GM19099 (cell line): ENCODE measurements around the gene MNAT1.

Source experiments
- POLR2A ChIP-seq: IDR thresholded peaks from 3 replicates; pipeline ENCODE4 v1.6.1; 2011; ENCODE audit warnings: low read depth; ENCODE audit not compliant: insufficient read length; ENCODE audit errors: extremely low read depth

The MNAT1 gene

DNA sequence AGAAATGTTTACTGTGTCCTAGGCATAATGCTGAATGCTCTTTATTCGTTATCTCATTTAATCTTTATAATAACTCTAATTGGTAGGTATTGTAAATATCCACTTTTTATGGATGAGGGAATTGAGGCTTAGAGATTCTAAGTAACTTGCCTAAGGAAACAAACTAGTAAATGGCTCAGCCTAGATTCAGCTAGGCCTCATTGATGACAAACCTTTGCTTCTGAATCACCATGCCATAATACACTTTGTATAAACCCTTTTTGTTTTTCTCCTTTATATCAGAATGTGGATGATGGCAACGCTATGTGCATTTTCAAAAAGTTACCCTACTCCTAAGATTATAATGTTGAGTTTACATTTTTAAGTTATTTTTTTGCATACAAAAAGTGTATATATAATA, 34.0 kb downstream of the MNAT1 start:
- no peak for TF ChIP-seq POLR2A

DNA sequence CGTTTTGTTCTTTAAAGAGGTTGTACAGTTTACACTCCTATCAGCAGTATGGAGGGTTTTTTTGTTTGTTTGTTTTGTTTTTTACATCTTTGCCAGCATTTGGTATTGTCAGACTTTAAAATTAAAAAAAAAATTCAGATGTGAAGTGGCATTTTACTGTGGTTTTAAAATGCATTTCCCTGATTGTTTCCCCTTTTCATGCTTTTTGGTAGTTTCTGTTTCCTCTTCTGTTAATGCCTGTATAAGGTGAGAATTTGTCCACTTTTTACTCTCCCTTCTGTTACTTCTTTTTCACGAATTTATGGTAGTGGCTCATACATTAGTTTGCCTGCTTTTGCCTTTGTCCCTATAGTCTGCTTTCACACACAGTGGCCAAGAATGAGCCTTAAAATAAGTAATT, 36.6 kb downstream of the MNAT1 start:
- no peak for TF ChIP-seq POLR2A

DNA sequence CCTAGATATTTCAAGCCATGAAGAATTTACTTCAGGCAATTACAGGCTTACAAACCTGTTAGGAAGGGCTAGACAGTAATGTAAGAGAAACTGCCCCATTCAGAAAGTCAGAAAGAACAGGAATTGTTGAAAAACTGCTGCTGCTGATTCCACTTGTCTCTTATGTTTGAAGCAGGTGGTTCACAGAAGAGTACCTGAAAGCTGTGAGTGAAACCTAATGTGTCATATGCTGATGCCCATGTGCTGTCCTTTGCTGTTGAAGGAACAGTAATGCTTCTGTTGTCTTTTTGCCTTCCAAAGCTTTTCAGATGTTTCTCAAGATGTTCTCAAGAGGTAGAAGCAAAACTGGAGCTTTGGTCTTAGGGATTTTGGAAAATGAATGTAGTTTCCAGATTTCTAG, 39.0 kb downstream of the MNAT1 start:
- no peak for TF ChIP-seq POLR2A

DNA sequence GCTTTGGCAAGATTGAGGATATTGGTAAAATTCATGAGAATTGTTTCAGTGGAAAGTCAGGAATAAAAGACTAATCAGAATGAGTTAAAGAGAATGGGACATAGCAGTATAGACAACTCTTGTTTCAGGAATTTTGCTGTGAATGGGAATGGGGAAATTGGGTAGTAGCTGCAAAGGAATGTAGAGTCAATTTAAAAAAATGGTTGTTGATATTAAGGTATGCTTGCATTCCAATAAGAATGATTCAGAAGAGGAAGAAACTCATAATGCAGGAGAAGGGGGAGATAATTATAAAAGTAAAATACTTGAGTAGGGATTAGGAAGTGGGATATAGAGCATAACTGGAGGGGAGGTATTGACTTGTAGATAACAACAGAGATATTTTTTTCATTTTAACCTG, 40.7 kb downstream of the MNAT1 start:
- TF ChIP-seq POLR2A: no peak

DNA sequence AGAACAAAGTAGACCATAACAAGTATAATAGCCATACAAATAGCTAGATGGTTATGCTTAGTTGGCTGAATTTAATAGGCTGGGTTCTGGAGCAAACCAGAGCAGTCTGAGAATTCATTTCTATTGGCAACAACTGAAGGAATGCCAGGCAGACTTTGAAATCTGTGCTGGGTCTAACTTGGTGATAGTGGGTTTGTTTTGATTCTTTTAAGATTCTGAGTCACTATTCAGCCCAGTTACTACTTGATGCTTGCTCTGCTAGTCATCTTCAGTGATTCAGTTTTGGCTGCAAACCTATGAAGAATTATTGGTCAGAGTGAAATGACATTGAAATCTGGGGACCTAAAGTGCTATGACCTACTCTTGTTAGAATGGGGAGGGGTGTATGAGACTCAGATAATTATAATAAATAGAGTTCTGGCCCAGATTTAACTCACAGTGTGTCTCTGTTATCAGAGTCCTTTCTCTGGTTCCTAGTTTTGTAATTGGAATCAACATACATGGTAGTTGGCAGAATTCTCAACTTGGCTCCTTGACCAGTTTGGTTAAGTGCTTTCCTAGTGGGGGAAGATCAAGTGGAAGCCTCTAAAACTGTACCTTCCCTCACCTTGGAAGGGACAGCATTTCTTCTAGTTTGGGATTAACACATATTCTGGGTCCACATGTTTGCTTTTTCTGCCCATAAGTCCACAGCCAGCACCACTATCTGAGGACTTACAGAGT, 43.5 kb downstream of the MNAT1 start:
- TF ChIP-seq POLR2A: no peak

DNA sequence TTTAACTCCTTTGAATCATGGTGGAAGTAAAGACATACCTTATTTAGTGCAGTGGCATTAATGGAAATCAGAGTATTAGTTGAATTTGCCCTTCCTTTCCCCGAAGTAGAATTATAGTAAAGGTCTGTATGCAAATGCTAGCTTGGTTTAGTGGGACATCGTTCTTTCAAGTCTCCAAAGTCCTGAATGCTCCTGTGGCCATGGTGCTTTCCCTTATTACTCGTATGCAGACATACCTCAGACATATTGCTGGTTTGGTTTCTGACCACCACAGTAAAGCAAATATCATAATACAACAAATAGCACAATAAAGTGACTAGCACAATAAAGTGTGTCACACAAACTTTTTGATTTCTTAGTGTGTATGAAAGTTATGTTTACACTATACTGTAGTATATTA, 52.3 kb downstream of the MNAT1 start:
- no peak for TF ChIP-seq POLR2A

DNA sequence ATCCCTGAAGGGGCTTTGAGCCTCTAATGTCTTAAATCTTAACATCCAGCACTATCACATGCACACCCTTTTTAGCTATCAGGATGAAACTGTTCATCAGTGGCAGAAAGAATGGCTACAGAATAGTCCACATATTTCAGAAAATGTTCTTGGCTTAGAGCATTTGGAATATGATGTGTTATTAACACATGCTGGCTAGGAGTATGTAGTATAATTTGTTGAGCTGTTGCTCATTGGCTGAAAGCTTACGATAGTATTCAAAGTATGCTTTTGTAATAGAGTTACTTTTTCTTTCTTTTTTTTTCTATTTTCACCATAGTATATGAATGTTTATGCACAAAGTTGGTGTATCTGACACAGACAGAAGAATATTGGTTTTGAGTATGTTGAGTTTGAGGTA, 55.1 kb downstream of the MNAT1 start:
- TF ChIP-seq POLR2A: no peak

DNA sequence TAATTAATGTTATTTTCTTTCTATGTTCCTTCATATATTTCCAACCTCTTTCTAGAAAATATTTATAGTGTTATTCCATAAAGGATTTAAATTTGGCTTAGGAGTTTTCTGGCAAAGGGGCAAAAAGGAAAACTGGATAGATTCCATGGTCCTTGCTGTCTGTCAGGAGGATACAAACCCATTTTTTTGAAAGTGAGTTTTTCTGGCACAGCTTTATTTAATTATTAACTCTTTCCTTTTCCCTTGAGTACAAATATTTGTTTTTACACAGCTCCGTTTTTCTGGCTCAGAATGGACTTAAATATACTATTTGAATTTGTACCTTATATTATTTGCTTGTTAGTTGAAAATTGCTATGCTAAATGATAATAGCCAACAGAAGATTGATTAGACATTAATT, 56.3 kb downstream of the MNAT1 start:
- no peak for TF ChIP-seq POLR2A

DNA sequence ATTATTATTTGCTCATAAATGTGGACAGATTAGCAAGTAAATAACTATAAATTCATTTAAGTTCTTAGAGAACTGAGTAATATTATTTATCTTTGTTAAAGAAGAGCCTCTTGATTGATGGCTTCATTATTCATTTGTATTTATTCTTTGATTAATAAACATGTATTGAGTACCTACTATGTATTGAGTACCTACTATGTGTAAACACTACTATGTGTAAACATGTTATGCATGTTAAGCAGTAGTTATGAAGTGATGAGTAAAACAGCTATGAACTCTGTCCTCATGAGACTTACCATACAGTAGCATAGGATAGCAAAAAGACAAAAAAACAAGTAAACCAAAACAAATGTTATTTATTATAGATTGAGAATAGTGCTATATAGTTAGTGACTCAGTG, 61.9 kb downstream of the MNAT1 start:
- TF ChIP-seq POLR2A: no peak

DNA sequence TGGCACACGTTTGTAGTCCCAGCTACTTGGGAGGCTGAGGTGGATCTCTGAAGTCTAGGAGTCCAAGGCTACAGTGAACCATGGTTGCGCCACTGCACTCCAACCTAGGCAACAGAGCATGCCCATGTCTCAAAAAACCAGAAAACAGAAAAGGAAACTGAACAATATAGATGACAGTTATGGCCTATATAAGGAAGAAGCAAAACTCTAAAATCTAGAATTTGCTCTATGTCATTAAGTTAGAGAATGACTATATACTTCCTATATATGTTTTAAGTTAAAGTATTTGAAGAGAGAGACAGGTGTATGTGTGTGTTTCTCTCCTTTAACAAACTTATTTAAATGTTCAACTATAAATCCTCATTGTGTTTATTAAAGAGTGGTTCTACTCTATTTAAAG, 65.8 kb downstream of the MNAT1 start:
- no peak for TF ChIP-seq POLR2A

DNA sequence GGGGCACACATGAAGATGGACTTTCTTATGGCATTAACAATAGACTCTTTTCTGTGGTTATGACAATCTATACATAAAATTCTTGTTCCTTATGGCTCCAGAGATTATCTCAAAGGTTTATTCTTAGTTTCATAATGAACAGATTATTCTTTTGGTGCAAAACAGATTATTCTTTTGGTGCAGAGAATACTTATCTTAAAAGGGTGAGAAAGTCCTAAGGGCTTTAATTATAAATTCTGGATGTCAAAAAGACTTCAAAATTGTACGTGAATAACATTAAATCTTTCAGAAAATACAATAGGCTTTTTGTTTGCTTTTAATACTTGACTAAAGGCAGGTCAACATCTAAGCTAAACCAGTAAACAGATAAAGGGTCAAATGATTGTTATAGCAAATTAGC, 69.3 kb downstream of the MNAT1 start:
- no peak for TF ChIP-seq POLR2A

DNA sequence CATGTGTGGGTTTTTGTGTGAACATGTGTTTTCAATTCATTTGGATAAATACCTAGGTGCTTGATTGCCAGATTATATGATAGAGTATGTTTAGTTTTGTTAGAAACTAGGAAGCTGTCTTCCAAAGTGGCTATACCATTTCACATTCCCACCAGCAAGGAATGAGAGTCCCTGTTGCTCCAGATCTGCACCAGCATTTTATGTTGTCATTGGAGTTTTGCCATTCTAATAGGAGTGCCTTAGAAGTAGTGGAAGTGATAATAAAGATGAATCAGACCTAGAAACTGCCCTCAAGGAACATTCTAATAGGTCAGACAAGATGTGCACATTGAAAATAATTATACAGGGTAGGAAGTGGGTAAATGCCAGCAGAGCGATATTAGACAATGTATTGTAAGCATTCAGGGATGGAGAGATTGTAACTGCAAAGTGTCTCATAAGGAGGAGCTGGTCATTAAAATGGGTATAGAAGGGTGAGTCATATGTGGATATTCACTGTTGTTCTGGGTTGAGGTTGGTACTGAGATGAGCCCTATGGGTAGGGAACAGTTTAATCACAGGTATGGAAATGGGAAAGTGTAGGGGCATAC, 71.4 kb downstream of the MNAT1 start:
- TF ChIP-seq POLR2A: no peak

DNA sequence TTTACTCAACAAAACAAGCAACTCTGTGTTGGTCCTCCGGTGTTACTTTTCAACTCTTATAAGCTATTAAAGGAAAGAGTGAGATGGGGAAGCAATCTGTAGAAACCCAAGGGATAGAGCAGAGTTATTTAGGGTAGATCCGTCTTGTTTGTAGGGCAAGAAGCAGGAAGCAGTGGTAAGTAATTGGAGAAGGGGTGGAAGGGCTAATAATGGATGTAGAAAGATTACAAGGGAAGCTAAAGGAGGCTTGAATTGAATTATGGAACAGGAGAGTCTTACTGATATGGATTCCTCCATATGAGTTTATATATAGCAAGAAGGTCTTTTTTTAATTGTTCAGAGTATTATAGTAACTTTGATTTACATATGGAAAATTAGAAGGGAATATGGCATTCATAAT, 72.7 kb downstream of the MNAT1 start:
- no peak for TF ChIP-seq POLR2A

DNA sequence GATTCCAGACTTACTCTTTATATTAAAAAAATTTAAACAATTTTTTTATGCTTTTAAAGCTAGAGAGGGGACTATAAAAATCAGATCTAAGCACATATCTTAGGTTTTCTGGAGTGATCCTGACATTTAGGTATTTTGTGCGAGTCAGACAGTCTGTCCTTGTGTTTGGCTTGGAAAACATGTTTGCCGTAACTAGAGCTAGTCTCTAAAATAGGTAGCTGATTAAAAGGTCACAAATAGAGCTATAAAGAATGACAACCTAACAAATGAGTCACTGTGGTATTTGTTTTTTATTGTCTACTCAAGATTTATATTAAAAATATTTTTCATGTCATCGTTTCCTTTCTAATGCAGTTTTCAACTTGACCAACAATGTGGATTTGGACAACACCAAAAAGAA, 73.4 kb downstream of the MNAT1 start:
- TF ChIP-seq POLR2A: no peak

DNA sequence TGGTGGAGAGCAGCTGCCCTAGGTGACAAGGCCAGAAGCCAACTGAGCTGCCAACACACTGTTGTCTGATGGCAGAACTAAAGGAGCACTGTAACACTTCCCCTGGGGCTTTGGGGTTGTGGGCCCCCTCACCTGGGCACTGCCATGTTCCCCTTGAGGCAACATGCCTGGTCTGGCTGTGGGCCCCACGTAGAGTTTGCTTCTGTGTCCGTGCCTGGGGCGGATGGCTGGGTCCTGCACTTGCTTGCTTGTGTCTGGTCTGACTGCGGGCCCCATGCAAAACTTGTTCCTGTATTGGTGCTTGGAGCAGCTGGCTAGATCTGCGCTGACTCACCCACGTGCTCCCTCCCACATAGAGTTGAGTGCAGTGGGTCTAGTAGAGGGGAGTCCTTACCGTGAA, 78.4 kb downstream of the MNAT1 start:
- TF ChIP-seq POLR2A: no peak

DNA sequence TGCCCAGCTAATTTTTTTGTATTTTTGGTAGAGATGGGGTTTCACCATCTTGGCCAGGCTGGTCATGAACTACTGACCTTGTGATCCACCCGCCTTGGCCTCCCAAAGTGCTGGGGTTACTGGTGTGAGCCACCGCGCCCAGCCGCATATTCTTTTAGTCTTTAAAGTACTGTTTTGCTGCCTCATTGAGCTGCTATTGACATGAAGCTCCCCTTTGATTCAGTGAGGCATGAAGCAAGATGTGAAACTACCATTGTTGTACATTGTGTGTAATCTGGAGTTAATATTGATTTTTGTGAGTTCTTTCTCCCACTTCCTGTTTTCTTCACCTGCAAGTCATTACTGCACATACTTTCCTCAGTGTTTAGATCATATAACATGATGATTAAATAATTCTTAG, 80.8 kb downstream of the MNAT1 start:
- TF ChIP-seq POLR2A: no peak

DNA sequence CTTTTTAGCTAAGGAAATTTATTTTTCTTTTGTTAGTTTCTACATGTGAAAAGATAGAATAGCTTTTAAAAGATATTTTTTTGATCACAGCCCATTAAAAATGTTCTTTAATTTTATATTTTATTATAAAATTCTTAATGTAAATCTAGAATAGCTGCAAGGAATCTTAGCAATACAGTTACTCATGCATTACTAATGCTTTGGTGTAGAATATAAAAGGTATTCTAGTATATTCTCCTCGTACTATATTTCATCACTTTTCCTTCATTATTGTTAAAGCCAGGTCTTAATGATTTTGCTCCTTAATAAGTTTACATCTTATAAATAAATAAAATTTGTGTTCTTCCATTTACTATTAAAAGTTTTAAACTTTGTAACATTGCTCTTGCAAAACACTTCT, 82.6 kb downstream of the MNAT1 start:
- TF ChIP-seq POLR2A: no peak
